ENCODE measurements around the gene MYB.
A peak's percentile ranks its signal among the peaks of the same experiment; 100 is the strongest.
"Not testable (repeated sequence)": the region's sequence is repeated elsewhere in the genome, so short reads cannot be mapped to it uniquely, and the experiment has no call there.

Gene MYB

GRCh38 chr6:135180542-135181332 is at the start of gene MYB:
Gene MYB, plus strand, starts transcription at chr6:135181308. Its CDS starts 206 bp downstream, at chr6:135181514.
- peak; percentile 65 for DNase-seq

- DNase-seq: no peak
Measured at GRCh38 chr6:135132776-135133175, 48.3 kb upstream of the MYB start.

GRCh38 chr6:135135835-135136234 is 45.3 kb upstream of the MYB start:
- no peak for DNase-seq

- DNase-seq: no peak
Measured at GRCh38 chr6:135137826-135138225, 43.3 kb upstream of the MYB start.

- DNase-seq: no peak
Measured at GRCh38 chr6:135141182-135141581, 39.9 kb upstream of the MYB start.

- DNase-seq: no peak
Measured at GRCh38 chr6:135141728-135142127, 39.4 kb upstream of the MYB start.

GRCh38 chr6:135142232-135142631 is 38.9 kb upstream of the MYB start:
- DNase-seq: not testable (repeated sequence)

- DNase-seq: no peak
Measured at GRCh38 chr6:135144673-135145062, 36.4 kb upstream of the MYB start.

GRCh38 chr6:135145063-135145800 is 35.9 kb upstream of the MYB start:
- DNase-seq: no peak

- DNase-seq: no peak
Measured at GRCh38 chr6:135146162-135146934, 34.8 kb upstream of the MYB start.

GRCh38 chr6:135147637-135148592 is 33.2 kb upstream of the MYB start:
- DNase-seq: no peak

GRCh38 chr6:135148889-135149288 is 32.2 kb upstream of the MYB start:
- no peak for DNase-seq

- DNase-seq: no peak
Measured at GRCh38 chr6:135149376-135149775, 31.7 kb upstream of the MYB start.

GRCh38 chr6:135150481-135150880 is 30.6 kb upstream of the MYB start:
- DNase-seq: not testable (repeated sequence)

- DNase-seq: not testable (repeated sequence)
Measured at GRCh38 chr6:135154125-135154524, 27.0 kb upstream of the MYB start.

- no peak for DNase-seq
Measured at GRCh38 chr6:135158397-135158796, 22.7 kb upstream of the MYB start.

- DNase-seq: no peak
Measured at GRCh38 chr6:135159531-135159930, 21.6 kb upstream of the MYB start.

- no peak for DNase-seq
Measured at GRCh38 chr6:135161411-135162395, 19.4 kb upstream of the MYB start.

- DNase-seq: no peak
Measured at GRCh38 chr6:135162678-135163439, 18.2 kb upstream of the MYB start.

- DNase-seq: peak; percentile 11
Measured at GRCh38 chr6:135163440-135163738, 17.7 kb upstream of the MYB start.
